SU-DHL-6 (cell line): ENCODE measurements around the gene SLC44A1.

ENCODE experiments used
- H2AFZ ChIP-seq: fragments of 200-600 bp; sonication (generic); 2 replicates; pipeline ENCODE4 v1.6.1; 2014; ENCODE audit warnings: low read depth, mild to moderate bottlenecking, moderate library complexity, mixed read lengths, antibody characterized with exemption, low read length; ENCODE audit not compliant: severe bottlenecking
- H3F3A ChIP-seq: fragments of 200-600 bp; shearing (Covaris generic); 2 replicates; pipeline ENCODE4 v1.6.0; 2016; ENCODE audit warnings: antibody characterized with exemption, mild to moderate bottlenecking; ENCODE audit not compliant: insufficient read depth
- H3K27ac ChIP-seq: fragments of 200-600 bp; sonication (generic); 2 replicates; pipeline ENCODE4 v1.5.1; 2016; ENCODE audit warnings: low read depth, mild to moderate bottlenecking, low read length, moderate library complexity, mixed read lengths
- H3K27me3 ChIP-seq: fragments of 200-600 bp; sonication (generic), shearing (Covaris generic); 2 replicates; pipeline ENCODE4 v1.6.0; 2014; ENCODE audit warnings: mild to moderate bottlenecking, low read length
- H3K36me3 ChIP-seq: fragments of 200-600 bp; sonication (generic); 2 replicates; pipeline ENCODE4 v1.6.1; 2014; ENCODE audit warnings: mild to moderate bottlenecking, low read length, mixed read lengths
- H3K4me2 ChIP-seq: fragments of 300-600, 200-600 bp; shearing (Covaris generic), sonication (generic); 2 replicates; pipeline ENCODE4 v1.6.0; 2014; ENCODE audit warnings: low read length, low read depth, mild to moderate bottlenecking; ENCODE audit not compliant: poor library complexity, severe bottlenecking
- H3K4me3 ChIP-seq: fragments of 200-600 bp; sonication (generic); 2 replicates; pipeline ENCODE4 v1.5.1; 2014; ENCODE audit warnings: antibody characterized with exemption, low read length, mild to moderate bottlenecking, mixed read lengths; ENCODE audit not compliant: insufficient read depth, poor library complexity, severe bottlenecking
- H3K79me2 ChIP-seq: fragments of 200-600 bp; sonication (generic); 2 replicates; pipeline ENCODE4 v1.6.1; 2014; ENCODE audit warnings: mild to moderate bottlenecking, low read length, moderate library complexity; ENCODE audit not compliant: insufficient read depth
- H3K9ac ChIP-seq: fragments of 200-600 bp; sonication (generic); 2 replicates; pipeline ENCODE4 v1.7.0; 2014; ENCODE audit warnings: mild to moderate bottlenecking, low read length
- H3K9me2 ChIP-seq: fragments of 200-600 bp; sonication (generic); replicated peaks from 2 replicates; pipeline ENCODE4 v1.6.1; 2014; ENCODE audit warnings: low read length; ENCODE audit not compliant: insufficient read depth
- H3K9me3 ChIP-seq: fragments of 200-600 bp; sonication (generic); 2 replicates; pipeline ENCODE4 v1.6.1; 2014; ENCODE audit warnings: low read length, mixed read lengths; ENCODE audit not compliant: insufficient read depth
- H4K20me1 ChIP-seq: fragments of 200-600 bp; sonication (generic); 2 replicates; pipeline ENCODE4 v1.6.1; 2014; ENCODE audit warnings: low read depth, mild to moderate bottlenecking, antibody characterized with exemption, low read length, moderate library complexity, mixed read lengths
- EZH2phosphoT487 ChIP-seq: fragments of 200-600 bp; sonication (generic), shearing (Covaris generic); conservative IDR thresholded peaks from 2 replicates; pipeline ENCODE4 v1.6.1; 2018; ENCODE audit warnings: mild to moderate bottlenecking, antibody characterized with exemption, low read length, moderate library complexity, mixed read lengths
- TF ChIP-seq, protein P1 (sequence below): fragments of 200-600 bp; sonication (generic); IDR thresholded peaks from one replicate; pipeline ENCODE4 v1.5.1; 2017; ENCODE audit warnings: antibody characterized with exemption, mild to moderate bottlenecking, low read length, moderate library complexity; ENCODE audit not compliant: insufficient read depth, poor library complexity, severe bottlenecking

Gene SLC44A1

DNA sequence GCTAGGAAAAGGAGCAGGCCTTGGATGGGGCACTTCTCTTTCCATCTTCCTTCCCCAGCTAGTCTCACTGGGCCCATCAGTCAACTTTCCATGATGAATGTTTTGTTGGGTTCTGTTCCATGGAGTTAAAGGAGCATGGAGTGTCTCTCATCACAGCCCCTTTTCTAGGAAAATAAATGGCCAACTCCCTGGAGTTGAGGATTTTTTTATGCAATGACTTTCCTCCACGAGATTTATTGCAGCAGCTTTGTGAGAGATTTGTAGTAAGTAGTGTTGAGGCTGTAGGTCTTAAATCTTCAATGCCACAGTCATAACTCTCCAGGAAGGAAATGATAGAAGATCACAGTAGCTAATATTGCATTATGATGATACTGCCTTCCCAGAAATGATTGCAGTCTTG, 45.6 kb upstream of the SLC44A1 start:
- Histone ChIP-seq H3K79me2 (no peaks in the 10 kb centered on the region), H3K9ac (no peak overlapping the region), H3K27ac (no peak overlapping the region), H3K4me2 (no peak overlapping the region), H3K9me3 (no peaks in the 10 kb centered on the region), H3K36me3 (no peaks in the 10 kb centered on the region), H3K27me3 (peaks cover 3% of the 10 kb centered on the region; the same call in 1 of the 2 replicates), H3K4me3 (no peak overlapping the region), H3F3A (no peaks in the 10 kb centered on the region), H4K20me1 (no peaks in the 10 kb centered on the region), H2AFZ (no peak overlapping the region), H3K9me2 (no peaks in the 10 kb centered on the region)
- TF ChIP-seq, protein P1, sequence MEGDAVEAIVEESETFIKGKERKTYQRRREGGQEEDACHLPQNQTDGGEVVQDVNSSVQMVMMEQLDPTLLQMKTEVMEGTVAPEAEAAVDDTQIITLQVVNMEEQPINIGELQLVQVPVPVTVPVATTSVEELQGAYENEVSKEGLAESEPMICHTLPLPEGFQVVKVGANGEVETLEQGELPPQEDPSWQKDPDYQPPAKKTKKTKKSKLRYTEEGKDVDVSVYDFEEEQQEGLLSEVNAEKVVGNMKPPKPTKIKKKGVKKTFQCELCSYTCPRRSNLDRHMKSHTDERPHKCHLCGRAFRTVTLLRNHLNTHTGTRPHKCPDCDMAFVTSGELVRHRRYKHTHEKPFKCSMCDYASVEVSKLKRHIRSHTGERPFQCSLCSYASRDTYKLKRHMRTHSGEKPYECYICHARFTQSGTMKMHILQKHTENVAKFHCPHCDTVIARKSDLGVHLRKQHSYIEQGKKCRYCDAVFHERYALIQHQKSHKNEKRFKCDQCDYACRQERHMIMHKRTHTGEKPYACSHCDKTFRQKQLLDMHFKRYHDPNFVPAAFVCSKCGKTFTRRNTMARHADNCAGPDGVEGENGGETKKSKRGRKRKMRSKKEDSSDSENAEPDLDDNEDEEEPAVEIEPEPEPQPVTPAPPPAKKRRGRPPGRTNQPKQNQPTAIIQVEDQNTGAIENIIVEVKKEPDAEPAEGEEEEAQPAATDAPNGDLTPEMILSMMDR: no peak
- TF ChIP-seq EZH2phosphoT487: no peak

DNA sequence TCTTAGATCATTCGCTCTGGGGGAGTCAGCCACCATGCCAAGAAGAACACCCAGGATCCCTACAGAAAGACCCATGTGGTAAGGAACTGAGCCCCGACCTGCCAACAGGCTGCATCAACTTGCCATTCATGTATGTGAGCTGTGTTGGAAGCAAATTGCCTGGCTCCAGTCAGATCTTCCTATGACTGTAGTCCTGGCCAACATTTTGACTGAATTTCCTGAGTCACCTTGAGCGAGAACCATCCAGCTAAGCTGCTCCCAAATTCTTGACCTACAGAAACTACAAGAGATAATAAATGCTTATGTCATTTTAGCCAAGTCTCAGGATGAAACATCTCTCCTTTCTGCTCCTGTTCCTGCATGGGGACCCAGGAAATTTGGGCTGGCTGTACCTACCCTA, 40.0 kb upstream of the SLC44A1 start:
- Histone ChIP-seq H3F3A (no peaks in the 10 kb centered on the region), H3K27ac (no peak overlapping the region)
- TF ChIP-seq, protein P1: no peak
- TF ChIP-seq EZH2phosphoT487: no peak

DNA sequence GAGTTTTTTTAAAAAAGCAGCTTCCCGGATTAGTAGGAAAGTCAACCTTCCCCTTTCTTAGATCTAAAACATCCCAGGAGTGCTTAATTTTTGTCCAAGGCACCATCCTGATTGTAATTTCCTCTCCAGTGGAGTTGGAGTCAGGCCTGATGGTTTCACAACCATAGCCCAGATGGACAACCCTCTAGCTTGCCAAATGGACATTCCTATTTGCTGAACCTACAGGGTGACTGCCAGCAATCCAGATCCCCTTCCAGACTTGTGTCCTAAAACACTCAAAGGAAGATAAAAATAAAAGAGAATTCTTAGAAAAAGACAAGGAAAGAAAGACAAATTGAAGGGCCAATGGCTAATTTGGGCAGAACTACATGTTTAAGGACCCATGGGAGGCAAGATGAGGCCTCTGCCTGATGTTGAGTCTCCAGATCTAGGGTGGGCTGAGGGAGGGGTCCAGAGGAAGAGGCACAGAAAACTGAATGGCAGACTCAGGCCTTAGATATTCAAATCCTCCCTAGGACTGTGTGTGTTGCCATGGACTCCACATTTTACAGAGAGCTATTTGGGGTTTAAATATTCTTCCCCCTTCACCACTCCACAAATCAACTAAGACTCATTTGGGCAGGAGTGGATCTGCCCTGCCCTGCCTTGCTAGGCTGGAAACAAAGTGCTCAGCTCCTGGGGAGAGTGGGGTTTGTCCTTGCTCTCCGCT, 38.5 kb upstream of the SLC44A1 start:
- TF ChIP-seq EZH2phosphoT487: no peak
- TF ChIP-seq, protein P1: no peak
- no peaks in the 10 kb centered on the region for H3K9me3 ChIP-seq
- no peaks in the 10 kb centered on the region for H3K79me2 ChIP-seq
- H3F3A ChIP-seq: no peaks in the 10 kb centered on the region
- no peak overlapping the region for H3K27ac ChIP-seq
- no peak overlapping the region for H3K4me2 ChIP-seq
- H3K9ac ChIP-seq: no peak overlapping the region
- H3K27me3 ChIP-seq: no peaks in the 10 kb centered on the region
- H2AFZ ChIP-seq: no peak overlapping the region
- no peak overlapping the region for H3K4me3 ChIP-seq
- H3K9me2 ChIP-seq: no peaks in the 10 kb centered on the region
- no peaks in the 10 kb centered on the region for H4K20me1 ChIP-seq
- H3K36me3 ChIP-seq: no peaks in the 10 kb centered on the region

More for the DNA sequence above, 40.0 kb upstream of the SLC44A1 start:
- H3K9ac ChIP-seq: no peak overlapping the region
- H3K36me3 ChIP-seq: no peaks in the 10 kb centered on the region
- no peaks in the 10 kb centered on the region for H3K27me3 ChIP-seq
- no peak overlapping the region for H2AFZ ChIP-seq
- no peak overlapping the region for H3K4me3 ChIP-seq
- H3K79me2 ChIP-seq: no peaks in the 10 kb centered on the region
- no peaks in the 10 kb centered on the region for H4K20me1 ChIP-seq
- no peaks in the 10 kb centered on the region for H3K9me2 ChIP-seq
- H3K9me3 ChIP-seq: no peaks in the 10 kb centered on the region
- H3K4me2 ChIP-seq: no peak overlapping the region
